NCI-H1694 treated with DMSO at 0.1 percent for 48 hours (cell line): ENCODE data around the gene SEL1L.
A peak's percentile ranks its signal among the peaks of the same experiment; 100 is the strongest.
"Not testable (repeated sequence)": the region's sequence is repeated elsewhere in the genome, so short reads cannot be mapped to it uniquely, and the experiment has no call there.

ENCODE experiments used
- DNase-seq: peaks from one replicate; lab custom pipeline; 2025; lab: John Stamatoyannopoulos, UW

Gene SEL1L

GRCh38 chr14:81446279-81447007, 87.2 kb downstream of the SEL1L start:
- DNase-seq: no peak

GRCh38 chr14:81441626-81442134, 92.0 kb downstream of the SEL1L start:
- DNase-seq: no peak

- DNase-seq: no peak
Observed at GRCh38 chr14:81440041-81440440, 93.6 kb downstream of the SEL1L start.

DNA sequence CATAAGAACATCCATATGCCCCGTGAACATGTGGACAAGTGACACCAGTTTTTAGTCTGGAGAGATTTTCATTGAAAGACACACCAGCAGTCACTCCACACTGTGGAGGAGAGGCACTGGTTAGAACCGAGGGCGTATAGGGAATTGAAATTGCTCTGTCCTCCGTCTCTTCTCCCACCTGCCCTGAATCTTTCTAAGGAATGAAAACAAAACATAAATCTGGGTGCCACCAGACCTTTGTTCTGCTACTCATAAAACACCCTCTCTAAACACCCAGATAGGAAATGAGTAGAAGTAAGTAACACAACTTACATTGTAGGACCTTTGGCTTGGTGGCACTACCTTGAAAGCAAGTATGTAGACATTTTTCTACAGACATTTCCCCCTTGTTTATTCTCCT, 96.4 kb downstream of the SEL1L start:
- no peak for DNase-seq

DNA sequence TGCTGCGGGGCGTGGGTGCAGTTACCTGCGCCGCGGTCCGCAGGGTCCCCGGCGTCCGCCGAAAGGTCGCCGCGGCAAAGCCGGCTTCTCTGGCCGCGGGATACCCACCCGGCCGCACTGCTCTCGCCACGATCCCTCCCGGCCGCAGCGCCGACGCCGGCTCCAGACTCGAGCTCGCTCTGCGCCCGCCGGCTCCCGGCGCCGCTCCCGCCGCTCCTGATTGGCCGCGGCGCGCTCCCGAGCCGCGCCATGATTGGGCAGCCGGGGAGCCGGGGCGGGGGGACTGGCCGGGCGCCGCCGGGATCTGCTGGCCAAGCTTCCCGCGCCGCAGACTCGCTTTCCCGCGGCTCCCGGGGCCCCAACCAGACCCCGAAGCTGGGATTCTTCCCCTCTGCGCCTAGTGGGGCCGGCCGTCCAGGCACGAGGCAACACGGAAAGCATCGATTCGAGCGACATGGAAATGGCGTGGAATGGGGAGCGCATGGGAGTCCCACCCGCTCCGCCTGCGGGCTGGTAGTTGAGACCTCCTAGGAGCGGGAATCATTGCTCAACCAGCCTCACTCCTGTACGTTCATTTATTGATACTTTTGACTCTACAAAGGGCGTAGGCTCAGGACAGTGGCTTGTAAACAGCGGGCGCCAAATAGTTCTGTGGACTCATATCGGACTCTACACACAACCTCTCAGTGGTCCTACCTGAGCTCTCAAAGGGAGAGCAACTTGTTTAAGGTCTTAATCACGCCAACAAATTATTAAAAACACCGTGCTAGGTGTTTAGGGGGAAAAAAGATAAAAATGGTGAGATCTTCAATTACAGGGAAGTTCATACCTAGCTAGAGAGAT, 97.1 kb downstream of the SEL1L start:
- peak; percentile 84 for DNase-seq

- peak; percentile 74 for DNase-seq
Observed at GRCh38 chr14:81435391-81436295, 98.0 kb downstream of the SEL1L start.

DNA sequence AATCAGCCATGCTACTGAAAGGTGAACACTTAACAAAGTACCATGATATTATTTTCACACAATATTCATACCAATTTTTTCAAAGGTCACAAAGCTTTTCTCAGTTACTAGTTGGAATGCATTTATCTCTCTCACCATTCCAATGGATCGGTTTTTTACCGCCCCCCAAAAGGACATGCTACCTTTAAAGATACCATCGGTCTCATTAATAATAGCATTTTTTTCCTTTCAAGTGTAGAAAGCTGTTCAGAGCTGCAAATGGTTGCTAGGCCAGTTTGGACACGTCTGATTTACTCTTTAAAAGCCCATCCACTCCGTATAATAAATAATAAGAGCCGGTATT, 98.6 kb downstream of the SEL1L start:
- peak; percentile 73 for DNase-seq

DNA sequence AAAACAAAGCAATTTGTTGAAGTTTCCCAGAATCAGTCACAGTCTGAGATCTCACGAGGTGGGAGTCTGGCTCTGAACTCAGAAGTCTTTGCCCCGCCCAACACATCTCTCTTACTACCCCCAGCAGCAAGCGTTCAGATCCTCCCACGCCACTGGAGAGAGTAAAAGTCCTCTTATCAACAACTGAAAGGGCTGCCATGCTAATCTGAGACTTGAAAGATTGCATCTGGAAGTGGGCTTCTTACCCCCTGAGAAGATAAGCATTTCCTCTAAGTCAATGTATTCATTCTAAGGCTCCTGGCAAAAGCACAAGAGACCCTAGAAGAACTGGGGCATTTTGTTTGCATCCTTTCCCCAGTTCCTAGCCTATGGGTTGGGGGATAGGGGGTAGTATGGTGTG, 99.4 kb downstream of the SEL1L start:
- no peak for DNase-seq

GRCh38 chr14:81433378-81433777, 100.3 kb downstream of the SEL1L start:
- no peak for DNase-seq

- DNase-seq: no peak
Observed at GRCh38 chr14:81432219-81432661, 101.4 kb downstream of the SEL1L start.

DNA sequence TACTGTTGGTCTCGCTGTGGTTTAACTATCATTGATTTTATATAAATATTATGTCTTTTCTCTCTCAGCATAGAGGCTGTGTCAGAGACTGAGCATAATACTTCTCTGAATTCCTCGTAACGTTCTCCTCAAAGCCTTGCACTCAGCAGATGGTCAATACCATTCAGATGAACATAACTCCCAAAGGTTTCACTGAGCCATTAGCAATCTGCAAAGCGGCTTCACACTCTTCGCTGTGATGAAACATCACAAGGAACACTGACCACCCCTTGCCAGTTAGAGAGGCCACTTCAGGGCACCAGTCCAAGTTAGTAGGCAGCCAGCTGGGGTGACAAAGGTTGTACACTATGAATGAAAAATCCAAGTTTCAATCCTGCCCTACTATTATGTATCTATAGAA, 103.4 kb downstream of the SEL1L start:
- no peak for DNase-seq

DNA sequence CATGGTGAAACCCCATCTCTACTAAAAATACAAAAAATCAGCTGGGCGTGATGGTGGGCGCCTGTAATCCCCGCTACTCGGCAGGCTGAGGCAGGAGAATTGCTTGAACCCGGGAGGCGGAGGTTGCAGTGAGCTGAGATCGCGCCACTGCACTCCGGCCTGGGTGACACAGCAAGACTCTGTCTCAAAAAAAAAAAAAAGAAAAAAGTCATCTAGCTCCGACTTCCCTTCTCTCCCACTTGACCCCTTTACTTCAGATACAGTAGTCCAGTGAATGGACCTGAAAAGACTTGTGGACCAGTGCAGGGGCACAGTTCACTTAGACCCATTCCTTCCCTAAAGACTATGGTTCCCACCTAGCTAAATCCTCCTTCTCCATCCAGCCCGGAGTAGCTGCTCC, 103.9 kb downstream of the SEL1L start:
- not testable (repeated sequence) for DNase-seq

DNA sequence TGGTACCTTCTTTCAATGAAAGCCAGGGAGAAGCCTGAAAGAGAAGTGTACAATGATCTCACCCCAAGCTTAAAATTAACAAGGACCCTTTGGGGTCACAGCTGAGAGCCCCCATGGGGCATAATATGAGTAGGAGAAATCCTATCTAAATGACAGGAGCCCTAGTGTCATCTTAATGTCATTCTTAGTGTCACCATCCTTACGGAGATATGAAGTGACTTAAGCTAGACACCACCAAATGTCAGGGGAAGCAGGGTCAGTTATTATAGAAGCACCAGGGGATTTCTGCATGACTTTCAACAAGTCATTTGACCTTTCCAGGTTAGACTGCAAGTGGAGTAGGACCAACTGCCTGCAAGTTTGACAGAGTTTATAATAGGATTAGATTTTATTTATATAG, 104.6 kb downstream of the SEL1L start:
- DNase-seq: no peak

GRCh38 chr14:81427348-81428058, 106.2 kb downstream of the SEL1L start:
- DNase-seq: no peak

- no peak for DNase-seq
Observed at GRCh38 chr14:81423504-81423903, 110.1 kb downstream of the SEL1L start.
